GM19463 (cell line): ENCODE results near the gene CLNK.

Experiments
- ATAC-seq: cut with Tn5 transposase; IDR thresholded peaks from one replicate; pipeline ENCODE4 v1.9.1; 2021; ENCODE audit warnings: mild to moderate bottlenecking, moderate library complexity; ENCODE audit not compliant: unreplicated experiment

CLNK gene

GRCh38 chr4:10526429-10527222 lies 157.9 kb downstream of the CLNK start:
- ATAC-seq: no peak

- no peak for ATAC-seq
Observed at GRCh38 chr4:10524196-10524833, 160.3 kb downstream of the CLNK start.

GRCh38 chr4:10521424-10521823 lies 163.1 kb downstream of the CLNK start:
- no peak for ATAC-seq

GRCh38 chr4:10509733-10510132 lies 174.8 kb downstream of the CLNK start:
- ATAC-seq: no peak

GRCh38 chr4:10506077-10506476 lies 178.5 kb downstream of the CLNK start:
- ATAC-seq: no peak

- ATAC-seq: no peak
Observed at GRCh38 chr4:10504570-10505179, 179.9 kb downstream of the CLNK start.

- no peak for ATAC-seq
Observed at GRCh38 chr4:10502717-10503116, 181.9 kb downstream of the CLNK start.

GRCh38 chr4:10500776-10501175 lies 183.8 kb downstream of the CLNK start:
- ATAC-seq: no peak

GRCh38 chr4:10496200-10496599 lies 188.4 kb downstream of the CLNK start:
- no peak for ATAC-seq

GRCh38 chr4:10495651-10496050 lies 188.9 kb downstream of the CLNK start:
- ATAC-seq: no peak

- no peak for ATAC-seq
Observed at GRCh38 chr4:10492464-10492863, 192.1 kb downstream of the CLNK start.

GRCh38 chr4:10491401-10491800 lies 193.2 kb downstream of the CLNK start:
- ATAC-seq: no peak

- no peak for ATAC-seq
Observed at GRCh38 chr4:10490996-10491395, 193.6 kb downstream of the CLNK start.

- no peak for ATAC-seq
Observed at GRCh38 chr4:10482913-10483312, 201.7 kb downstream of the CLNK start.

GRCh38 chr4:10480616-10481015 lies 204.0 kb downstream of the CLNK start:
- no peak for ATAC-seq

- ATAC-seq: no peak
Observed at GRCh38 chr4:10478621-10479020, 205.9 kb downstream of the CLNK start.

GRCh38 chr4:10470505-10470904 lies 214.1 kb downstream of the CLNK start:
- no peak for ATAC-seq

- no peak for ATAC-seq
Observed at GRCh38 chr4:10466161-10466560, 218.4 kb downstream of the CLNK start.

GRCh38 chr4:10462876-10463275 lies 221.7 kb downstream of the CLNK start:
- no peak for ATAC-seq

GRCh38 chr4:10461850-10462400 lies 222.6 kb downstream of the CLNK start:
- no peak for ATAC-seq

- peak; percentile 70 for ATAC-seq
Observed at GRCh38 chr4:10461091-10461849, 223.3 kb downstream of the CLNK start.
